GM12878 (cell line): ENCODE data around the gene ZNF470. TPM values are rescaled to one million over a fixed set of nuclear protein-coding genes. Genes with fewer than 3 reads are reported as not detected.

Experiments
- ASH2L ChIP-seq: fragments of 300-600, 200-600 bp; sonication (generic); IDR thresholded peaks from 2 replicates; pipeline ENCODE4 v1.6.1; 2017; ENCODE audit warnings: low read depth, mild to moderate bottlenecking, borderline replicate concordance
- BHLHE40 ChIP-seq, 2 experiments: fragments of 450-650 bp in 1 of 2; IDR thresholded peaks; 2 replicates each; pipeline ENCODE4 v1.6.1; 2011 to 2017; ENCODE audit warnings: low read depth in 2 of 2, borderline replicate concordance in 1 of 2, improper control_type of control experiment in 1 of 2, low read length in 1 of 2, mild to moderate bottlenecking in 1 of 2
- CBX3 ChIP-seq: fragments of 200-600 bp; sonication (generic); IDR thresholded peaks from 2 replicates; pipeline ENCODE4 v1.6.1; 2016; ENCODE audit warnings: low read depth, borderline replicate concordance
- CBX5 ChIP-seq: sonication (generic); IDR thresholded peaks from 2 replicates; pipeline ENCODE4 v1.6.1; 2016; ENCODE audit warnings: low read depth, moderate library complexity, mild to moderate bottlenecking, inconsistent platforms
- CHD2 ChIP-seq: IDR thresholded peaks from 2 replicates; pipeline ENCODE4 v1.6.1; 2011; ENCODE audit warnings: low read depth, low read length, improper control_type of control experiment, borderline replicate concordance
- CREM ChIP-seq: IDR thresholded peaks from 2 replicates; pipeline ENCODE4 v1.6.1; 2014; ENCODE audit warnings: antibody characterized with exemption, low read depth
- FOXM1 ChIP-seq: IDR thresholded peaks from 2 replicates; pipeline ENCODE4 v1.6.1; 2012; ENCODE audit warnings: low read depth, mild to moderate bottlenecking, inconsistent platforms, low read length, moderate library complexity
- IRF4 ChIP-seq: IDR thresholded peaks from 2 replicates; pipeline ENCODE4 v1.6.1; 2011; ENCODE audit warnings: low read depth, low read length
- MYC ChIP-seq: IDR thresholded peaks from 2 replicates; pipeline ENCODE4 v1.6.1; 2011; ENCODE audit warnings: mild to moderate bottlenecking, low read length, moderate library complexity, inconsistent platforms; ENCODE audit not compliant: insufficient read depth, insufficient replicate concordance, insufficient read length, severe bottlenecking
- NFXL1 ChIP-seq: fragments of 450-650 bp; IDR thresholded peaks from 2 replicates; pipeline ENCODE4 v1.6.1; 2017; ENCODE audit warnings: antibody characterized with exemption, mild to moderate bottlenecking, borderline replicate concordance
- POLR2A ChIP-seq: IDR thresholded peaks from 2 replicates; pipeline ENCODE4 v1.6.1; 2011; ENCODE audit warnings: low read depth, mild to moderate bottlenecking, low read length
- RBBP5 ChIP-seq: fragments of 200-600 bp; sonication (generic); conservative IDR thresholded peaks from 2 replicates; pipeline ENCODE4 v1.6.1; 2016
- SIX5 ChIP-seq: IDR thresholded peaks from 2 replicates; pipeline ENCODE4 v1.6.1; 2011; ENCODE audit warnings: mild to moderate bottlenecking, low read depth, low read length, moderate library complexity; ENCODE audit not compliant: severe bottlenecking
- SMAD1 ChIP-seq: fragments of 450-650 bp; IDR thresholded peaks from 2 replicates; pipeline ENCODE4 v1.6.1; 2018; ENCODE audit warnings: mild to moderate bottlenecking, low read depth; ENCODE audit not compliant: partially characterized antibody
- SMAD5 ChIP-seq: IDR thresholded peaks from 2 replicates; pipeline ENCODE4 v1.6.1; 2016; ENCODE audit warnings: antibody characterized with exemption, low read depth
- SMC3 ChIP-seq: IDR thresholded peaks from 2 replicates; pipeline ENCODE4 v1.6.1; 2011; ENCODE audit warnings: low read length, improper control_type of control experiment, borderline replicate concordance
- SRF ChIP-seq, 2 experiments: IDR thresholded peaks; 2 replicates each; pipeline ENCODE4 v1.6.1; 2011; ENCODE audit warnings: low read depth in 2 of 2, low read length in 2 of 2, mild to moderate bottlenecking in 1 of 2, moderate library complexity in 1 of 2
- TAF1 ChIP-seq: IDR thresholded peaks from 2 replicates; pipeline ENCODE4 v1.6.1; 2011; ENCODE audit warnings: mild to moderate bottlenecking, low read depth, low read length, borderline replicate concordance
- ZSCAN29 ChIP-seq: fragments of 450-650 bp; IDR thresholded peaks from 2 replicates; pipeline ENCODE4 v1.6.1; 2017; ENCODE audit warnings: mild to moderate bottlenecking, moderate library complexity
- polyA plus RNA-seq, 11 experiments: library from polyadenylated mRNA; depleted of rRNA in 4 of 11; unstranded in 6 of 11; stranded (reverse) in 5 of 11; fragments of >200 nt; fragmentation: Nextera tagmentation in 4 of 11; fragmentation: Illumina TruSeq in 1 of 11; extraction: Ambion mirVana in 4 of 11; extraction: Trizol in 1 of 11; gene quantifications; 1 replicate in 1 of 11; 2 replicates in 10 of 11; pipeline versions ENCODE4 v1.2.1 to v1.2.3, GENCODE V29; 2011 to 2016; ENCODE audit warnings: inconsistent platforms in 2 of 11, missing spikeins in 2 of 11, low read depth in 1 of 11
- total RNA-seq, 4 experiments: library from RNA; depleted of rRNA in 3 of 4; stranded (reverse); fragments of >200 nt in 3 of 4; fragmentation: Illumina TruSeq in 1 of 4; extraction: Trizol in 1 of 4; gene quantifications; 2 replicates each; pipeline versions ENCODE4 v1.2.1 to v1.2.3, GENCODE V29; 2013 to 2021
- TF ChIP-seq, protein P1 (sequence below): fragments of 450-650 bp; formaldehyde crosslinking; IDR thresholded peaks from 2 replicates; pipeline ENCODE4 v1.5.0; 2022; ENCODE audit warnings: mild to moderate bottlenecking, missing genetic modification characterization
- TF ChIP-seq, protein P2 (sequence below): IDR thresholded peaks from 2 replicates; pipeline ENCODE4 v1.6.1; 2011; ENCODE audit warnings: mild to moderate bottlenecking, low read depth, low read length, moderate library complexity; ENCODE audit not compliant: insufficient replicate concordance
- TF ChIP-seq, protein P3 (sequence below): fragments of 450-650 bp; IDR thresholded peaks from 2 replicates; pipeline ENCODE4 v1.6.1; 2014; ENCODE audit warnings: mild to moderate bottlenecking
- TF ChIP-seq, protein P4 (sequence below): fragments of 450-650 bp; IDR thresholded peaks from 2 replicates; pipeline ENCODE4 v1.6.1; 2017; ENCODE audit warnings: low read depth, mild to moderate bottlenecking, moderate library complexity

Gene ZNF470
- total and polyA plus RNA-seq, 10 of the 15 experiments (the other 5 are each of a cell fraction or from before 2014, with no cell fraction given): 0.16 to 1.4 (median 0.56) TPM

DNA sequence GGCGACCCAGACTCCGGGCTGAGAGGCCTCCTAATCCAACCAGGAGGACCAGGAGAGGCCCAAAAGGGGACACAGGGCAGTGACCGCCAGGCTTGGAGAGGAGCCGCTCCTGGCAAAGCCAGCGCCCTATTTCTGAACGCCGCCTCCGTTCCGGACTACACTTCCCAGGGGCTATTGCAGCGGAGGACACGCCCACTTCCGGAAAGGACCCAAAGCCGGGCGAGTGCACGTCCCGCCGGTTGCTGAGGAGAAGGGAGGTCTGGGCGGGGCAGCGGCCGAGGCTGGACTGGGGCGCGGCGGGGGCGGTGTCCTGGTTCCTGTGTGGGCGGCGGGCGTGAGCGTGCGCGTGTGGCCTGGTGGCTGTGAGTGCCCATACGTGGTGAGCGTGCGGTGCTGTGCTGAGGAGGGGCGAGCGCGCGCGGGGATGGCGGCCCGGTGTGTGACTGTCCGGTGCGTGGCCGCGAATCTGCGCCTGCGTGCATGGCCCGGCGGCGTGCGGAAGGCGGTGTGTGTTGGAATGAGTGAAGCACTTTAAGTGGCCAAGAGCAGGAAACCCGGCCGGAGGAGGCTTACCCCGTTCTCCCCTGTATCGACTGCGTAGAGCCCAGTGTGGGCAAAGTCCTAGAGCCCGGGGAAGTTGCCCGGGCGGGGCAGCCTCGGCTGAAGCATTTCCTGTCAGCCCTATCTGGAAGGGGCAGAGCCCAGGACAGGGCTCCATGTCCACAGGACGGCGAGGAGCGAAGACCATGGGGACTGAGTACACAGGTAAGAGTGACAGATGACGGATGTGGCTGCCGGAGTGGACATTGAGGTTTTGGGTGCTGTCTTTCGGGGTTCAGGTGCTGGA is at the start of gene ZNF470 (continued):
- peak in 1 of 2 experiments; percentile 45; a peak in 1 of 4 replicates for TF ChIP-seq BHLHE40 (IDR thresholded peaks at IDR 0.05; ENCODE audit: borderline replicate concordance in 1 of 2, low read depth in 2 of 2, low read length in 1 of 2)
- TF ChIP-seq, protein P1, sequence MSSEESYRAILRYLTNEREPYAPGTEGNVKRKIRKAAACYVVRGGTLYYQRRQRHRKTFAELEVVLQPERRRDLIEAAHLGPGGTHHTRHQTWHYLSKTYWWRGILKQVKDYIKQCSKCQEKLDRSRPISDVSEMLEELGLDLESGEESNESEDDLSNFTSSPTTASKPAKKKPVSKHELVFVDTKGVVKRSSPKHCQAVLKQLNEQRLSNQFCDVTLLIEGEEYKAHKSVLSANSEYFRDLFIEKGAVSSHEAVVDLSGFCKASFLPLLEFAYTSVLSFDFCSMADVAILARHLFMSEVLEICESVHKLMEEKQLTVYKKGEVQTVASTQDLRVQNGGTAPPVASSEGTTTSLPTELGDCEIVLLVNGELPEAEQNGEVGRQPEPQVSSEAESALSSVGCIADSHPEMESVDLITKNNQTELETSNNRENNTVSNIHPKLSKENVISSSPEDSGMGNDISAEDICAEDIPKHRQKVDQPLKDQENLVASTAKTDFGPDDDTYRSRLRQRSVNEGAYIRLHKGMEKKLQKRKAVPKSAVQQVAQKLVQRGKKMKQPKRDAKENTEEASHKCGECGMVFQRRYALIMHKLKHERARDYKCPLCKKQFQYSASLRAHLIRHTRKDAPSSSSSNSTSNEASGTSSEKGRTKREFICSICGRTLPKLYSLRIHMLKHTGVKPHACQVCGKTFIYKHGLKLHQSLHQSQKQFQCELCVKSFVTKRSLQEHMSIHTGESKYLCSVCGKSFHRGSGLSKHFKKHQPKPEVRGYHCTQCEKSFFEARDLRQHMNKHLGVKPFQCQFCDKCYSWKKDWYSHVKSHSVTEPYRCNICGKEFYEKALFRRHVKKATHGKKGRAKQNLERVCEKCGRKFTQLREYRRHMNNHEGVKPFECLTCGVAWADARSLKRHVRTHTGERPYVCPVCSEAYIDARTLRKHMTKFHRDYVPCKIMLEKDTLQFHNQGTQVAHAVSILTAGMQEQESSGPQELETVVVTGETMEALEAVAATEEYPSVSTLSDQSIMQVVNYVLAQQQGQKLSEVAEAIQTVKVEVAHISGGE (CRISPR knock-in tag): no peak
- TF ChIP-seq, protein P2, sequence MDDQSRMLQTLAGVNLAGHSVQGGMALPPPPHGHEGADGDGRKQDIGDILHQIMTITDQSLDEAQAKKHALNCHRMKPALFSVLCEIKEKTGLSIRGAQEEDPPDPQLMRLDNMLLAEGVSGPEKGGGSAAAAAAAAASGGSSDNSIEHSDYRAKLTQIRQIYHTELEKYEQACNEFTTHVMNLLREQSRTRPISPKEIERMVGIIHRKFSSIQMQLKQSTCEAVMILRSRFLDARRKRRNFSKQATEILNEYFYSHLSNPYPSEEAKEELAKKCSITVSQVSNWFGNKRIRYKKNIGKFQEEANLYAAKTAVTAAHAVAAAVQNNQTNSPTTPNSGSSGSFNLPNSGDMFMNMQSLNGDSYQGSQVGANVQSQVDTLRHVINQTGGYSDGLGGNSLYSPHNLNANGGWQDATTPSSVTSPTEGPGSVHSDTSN: no peak
- no peak for TF ChIP-seq ZSCAN29
- TF ChIP-seq IRF4: no peak
- TF ChIP-seq FOXM1: no peak
- TF ChIP-seq NFXL1: no peak
- TF ChIP-seq SMAD1: no peak
- TF ChIP-seq SRF (IDR thresholded peaks at IDR 0.05; ENCODE audit: low read depth in 2 of 2, low read length in 2 of 2): peak in 1 of 2 experiments; percentile 27; a peak in 1 of 4 replicates
- TF ChIP-seq CHD2: no peak
- TF ChIP-seq RBBP5: no peak
- no peak for TF ChIP-seq MYC
- TF ChIP-seq, protein P3, sequence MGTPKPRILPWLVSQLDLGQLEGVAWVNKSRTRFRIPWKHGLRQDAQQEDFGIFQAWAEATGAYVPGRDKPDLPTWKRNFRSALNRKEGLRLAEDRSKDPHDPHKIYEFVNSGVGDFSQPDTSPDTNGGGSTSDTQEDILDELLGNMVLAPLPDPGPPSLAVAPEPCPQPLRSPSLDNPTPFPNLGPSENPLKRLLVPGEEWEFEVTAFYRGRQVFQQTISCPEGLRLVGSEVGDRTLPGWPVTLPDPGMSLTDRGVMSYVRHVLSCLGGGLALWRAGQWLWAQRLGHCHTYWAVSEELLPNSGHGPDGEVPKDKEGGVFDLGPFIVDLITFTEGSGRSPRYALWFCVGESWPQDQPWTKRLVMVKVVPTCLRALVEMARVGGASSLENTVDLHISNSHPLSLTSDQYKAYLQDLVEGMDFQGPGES: no peak
- TF ChIP-seq ASH2L: no peak
- peak; percentile 55; the same call in 1 of the 2 replicates for TF ChIP-seq POLR2A
- no peak for TF ChIP-seq CBX5
- TF ChIP-seq SMAD5: no peak
- no peak for TF ChIP-seq CBX3
- TF ChIP-seq SIX5: peak; percentile 76
- TF ChIP-seq, protein P4, sequence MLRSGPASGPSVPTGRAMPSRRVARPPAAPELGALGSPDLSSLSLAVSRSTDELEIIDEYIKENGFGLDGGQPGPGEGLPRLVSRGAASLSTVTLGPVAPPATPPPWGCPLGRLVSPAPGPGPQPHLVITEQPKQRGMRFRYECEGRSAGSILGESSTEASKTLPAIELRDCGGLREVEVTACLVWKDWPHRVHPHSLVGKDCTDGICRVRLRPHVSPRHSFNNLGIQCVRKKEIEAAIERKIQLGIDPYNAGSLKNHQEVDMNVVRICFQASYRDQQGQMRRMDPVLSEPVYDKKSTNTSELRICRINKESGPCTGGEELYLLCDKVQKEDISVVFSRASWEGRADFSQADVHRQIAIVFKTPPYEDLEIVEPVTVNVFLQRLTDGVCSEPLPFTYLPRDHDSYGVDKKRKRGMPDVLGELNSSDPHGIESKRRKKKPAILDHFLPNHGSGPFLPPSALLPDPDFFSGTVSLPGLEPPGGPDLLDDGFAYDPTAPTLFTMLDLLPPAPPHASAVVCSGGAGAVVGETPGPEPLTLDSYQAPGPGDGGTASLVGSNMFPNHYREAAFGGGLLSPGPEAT: no peak
- peak; percentile 61; the same call in 1 of the 2 replicates for TF ChIP-seq CREM
- TF ChIP-seq SMC3: no peak
- no peak; the same call in 1 of the 2 replicates for TF ChIP-seq TAF1
